GM21786 (cell line): ENCODE measurements around the gene ANKRD23.
A peak's percentile ranks its signal among the peaks of the same experiment; 100 is the strongest.
"Not testable (repeated sequence)": the region's sequence is repeated elsewhere in the genome, so short reads cannot be mapped to it uniquely, and the experiment has no call there.

Source experiments
- ATAC-seq: cut with Tn5 transposase; IDR thresholded peaks from one replicate; pipeline ENCODE4 v1.9.1; 2021; ENCODE audit not compliant: unreplicated experiment

Gene ANKRD23

GRCh38 chr2:96864343-96865091 lies 20.7 kb upstream of the ANKRD23 start:
- ATAC-seq = no peak

- no peak for ATAC-seq
Observed at GRCh38 chr2:96863575-96864342, 19.9 kb upstream of the ANKRD23 start.

- not testable (repeated sequence) for ATAC-seq
Observed at GRCh38 chr2:96863056-96863455, 19.2 kb upstream of the ANKRD23 start.

DNA sequence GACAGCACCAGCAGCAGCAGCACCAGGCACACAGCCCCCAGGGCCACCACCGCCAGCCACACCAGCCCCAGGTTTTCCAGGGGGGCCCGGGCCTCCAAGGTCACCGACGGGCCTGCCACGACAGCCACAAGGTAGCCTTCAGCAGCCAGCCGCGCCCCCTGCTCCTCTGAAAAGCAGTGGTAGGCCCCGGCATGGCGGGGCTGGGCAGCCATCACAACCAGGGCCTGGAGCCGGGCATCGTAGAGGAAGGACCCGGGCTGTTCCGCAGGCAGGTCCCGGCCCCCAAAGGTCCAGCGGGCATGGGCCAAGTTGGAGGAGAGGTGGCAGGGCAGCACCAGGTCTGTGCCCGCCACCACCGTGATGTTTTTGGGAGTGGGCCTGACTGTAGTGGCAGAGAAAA lies 17.3 kb upstream of the ANKRD23 start:
- no peak for ATAC-seq

GRCh38 chr2:96860065-96861029 lies 16.5 kb upstream of the ANKRD23 start:
- ATAC-seq = no peak

GRCh38 chr2:96859681-96860064 lies 15.9 kb upstream of the ANKRD23 start:
- ATAC-seq = no peak

GRCh38 chr2:96859099-96859649 lies 15.4 kb upstream of the ANKRD23 start:
- no peak for ATAC-seq

DNA sequence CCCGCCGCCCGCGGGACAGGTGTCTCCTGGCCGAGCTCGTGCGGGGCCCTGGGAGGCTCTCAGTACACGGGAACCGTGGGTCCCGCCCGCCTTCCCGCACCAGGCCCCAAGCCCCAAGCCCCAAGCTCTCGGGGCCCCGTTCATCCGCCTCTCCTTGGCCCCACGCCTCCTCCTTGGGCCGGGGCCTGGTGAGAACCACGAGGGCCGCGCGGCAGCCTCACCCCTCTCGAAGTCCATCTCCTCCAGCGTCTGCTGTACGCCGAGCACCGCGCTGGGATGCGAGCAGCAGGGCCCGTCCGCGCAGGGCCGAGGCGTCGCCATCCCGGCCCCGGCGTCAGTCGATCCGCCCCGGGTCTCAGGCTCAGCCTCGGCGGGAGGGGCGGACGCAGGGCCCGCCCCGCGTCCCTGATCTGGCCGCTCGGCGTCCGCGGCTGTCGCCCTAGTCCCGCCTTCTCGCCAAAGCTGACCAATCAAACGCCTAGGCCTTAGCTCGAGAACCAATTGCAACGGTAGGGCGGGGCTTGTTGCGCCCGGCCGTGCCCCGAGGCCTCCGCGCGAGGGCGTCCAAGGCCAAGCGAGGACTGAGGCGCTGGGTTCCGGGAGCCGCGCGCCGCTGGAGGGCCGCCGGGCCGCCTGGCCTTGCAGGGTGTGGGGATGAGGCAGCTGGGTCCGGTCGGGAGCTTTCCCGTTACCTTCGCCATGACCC lies 14.0 kb upstream of the ANKRD23 start, which contains the start of gene ANKRD39:
TSS of gene ANKRD39 (minus strand) at position 350 of the 706 bp plus-strand sequence. CDS start at position 321, 29 bp downstream.
- ATAC-seq = peak; percentile 91

DNA sequence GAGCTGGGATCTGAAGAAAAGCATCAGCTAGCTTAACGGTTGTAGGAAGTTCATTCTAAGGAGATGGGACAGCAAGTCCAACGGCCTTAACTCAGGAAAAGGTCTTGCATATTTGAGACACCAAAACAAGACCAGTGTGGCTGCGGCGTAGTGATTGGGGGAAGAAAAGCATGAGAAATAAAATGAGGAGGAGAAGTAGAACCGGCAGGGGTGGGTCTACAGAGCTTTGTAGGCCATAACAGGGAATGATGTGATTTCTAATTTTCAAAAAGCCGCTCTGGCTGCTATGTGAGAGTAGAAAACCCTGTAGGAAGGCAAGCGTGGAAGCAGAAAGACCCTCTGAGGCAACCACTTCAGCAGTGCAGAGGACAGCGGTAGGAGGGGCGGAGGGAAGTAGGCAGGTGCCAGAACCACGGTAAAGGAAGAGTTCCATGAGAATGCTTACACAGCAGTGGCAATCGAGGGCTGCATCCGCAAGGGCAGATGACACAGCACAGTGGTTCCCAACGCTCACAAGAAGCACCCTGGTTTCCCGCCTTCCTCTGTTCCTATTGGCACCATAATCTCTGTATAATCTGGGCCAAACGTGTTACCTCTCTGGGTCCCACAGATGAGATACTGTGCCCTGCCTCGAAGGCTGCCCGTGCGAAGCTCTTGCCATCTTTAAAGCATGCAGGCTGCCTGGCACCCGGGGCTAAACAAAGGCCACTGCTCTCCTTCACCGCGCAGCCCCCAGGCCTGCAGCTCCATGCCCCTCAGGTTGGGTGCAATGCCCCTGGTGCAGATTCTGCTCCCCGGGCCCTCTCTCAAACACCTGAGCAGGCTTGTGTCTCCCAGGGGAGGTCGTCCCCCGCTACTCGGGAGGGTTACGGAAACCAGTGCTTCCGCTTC lies 13.2 kb upstream of the ANKRD23 start:
- ATAC-seq = peak; percentile 18

GRCh38 chr2:96853321-96853720 lies 9.5 kb upstream of the ANKRD23 start:
- ATAC-seq = no peak

GRCh38 chr2:96852667-96853066 lies 8.8 kb upstream of the ANKRD23 start:
- ATAC-seq = no peak

DNA sequence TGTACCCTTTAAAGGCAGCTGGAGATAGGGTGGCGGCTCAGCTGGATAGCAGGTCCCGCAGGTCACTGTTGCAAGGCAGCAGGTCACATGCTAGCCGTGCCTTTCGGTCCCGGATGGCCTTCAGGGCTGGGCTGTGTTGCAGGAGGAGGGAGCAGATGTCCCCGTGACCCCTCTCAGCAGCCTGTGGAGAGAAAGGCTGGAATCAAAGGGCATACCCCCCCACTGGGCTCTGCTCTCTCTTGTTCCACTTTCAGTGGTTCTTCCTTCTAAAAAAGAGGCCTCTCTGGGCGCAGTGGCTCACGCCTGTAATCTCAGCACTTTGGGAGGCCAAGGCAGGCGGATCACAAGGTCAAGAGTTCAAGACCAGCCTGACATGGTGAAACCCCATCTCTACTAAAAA lies 4.4 kb upstream of the ANKRD23 start:
- no peak for ATAC-seq

DNA sequence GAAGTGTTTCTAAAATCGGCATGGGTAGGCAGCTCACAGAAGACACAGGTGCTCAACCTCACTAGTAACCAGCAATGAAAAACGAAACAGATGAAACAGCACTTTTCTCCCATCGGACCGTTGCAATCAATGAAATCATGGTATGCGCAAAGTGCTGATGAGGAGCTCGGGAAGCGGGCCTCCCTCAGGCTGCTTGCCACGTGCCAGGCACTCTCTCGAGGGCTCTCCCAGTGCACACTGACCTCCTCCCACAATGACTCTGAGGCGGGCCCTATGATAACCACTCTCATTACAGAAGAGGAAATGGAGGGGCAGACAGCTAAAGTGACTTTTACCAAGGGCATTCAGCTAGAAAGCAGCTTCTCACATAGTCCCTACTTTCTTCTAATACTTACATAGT lies 3.8 kb upstream of the ANKRD23 start:
- ATAC-seq = no peak

DNA sequence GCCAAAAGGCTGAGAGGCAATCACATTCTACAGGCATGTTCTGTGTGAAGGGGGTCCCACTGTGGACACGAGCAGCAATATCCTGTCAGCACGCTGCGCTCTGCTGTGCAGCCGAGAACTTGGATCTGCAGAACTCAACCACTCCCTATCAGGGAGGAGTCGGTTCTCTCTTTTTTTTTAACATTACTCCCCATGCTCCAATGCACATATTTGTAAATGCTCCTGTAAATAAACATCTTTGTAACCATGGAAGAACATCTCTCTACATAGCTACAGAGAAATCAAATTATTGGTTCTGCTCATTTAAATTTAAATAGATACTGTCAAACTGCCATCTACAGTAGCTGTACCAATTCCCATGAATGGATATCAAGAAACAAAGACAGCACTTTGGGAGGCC lies 3.0 kb upstream of the ANKRD23 start:
- no peak for ATAC-seq

DNA sequence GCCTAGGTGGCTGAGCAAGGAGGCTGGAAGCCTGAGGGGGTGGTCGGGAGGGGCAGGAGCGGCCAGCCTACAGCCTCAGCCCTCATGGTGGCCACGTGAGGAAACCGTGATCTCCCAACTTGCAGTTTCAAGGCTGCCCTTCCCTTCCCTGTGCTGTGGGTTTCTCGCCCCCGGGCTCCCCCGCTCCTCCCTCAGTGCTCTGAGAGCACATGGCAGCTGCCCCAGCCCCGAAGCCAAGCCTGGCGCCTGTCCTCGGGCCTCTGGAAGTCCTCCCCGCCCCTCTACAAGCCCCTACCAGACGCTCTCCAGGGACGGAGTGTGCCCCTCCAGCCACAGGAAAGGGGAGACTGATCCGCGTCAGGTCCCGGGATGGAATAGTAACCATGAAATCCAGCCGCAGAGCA lies 586 bp upstream of the ANKRD23 start:
- no peak for ATAC-seq

GRCh38 chr2:96842600-96842999 lies 1.2 kb downstream of the ANKRD23 start:
- no peak for ATAC-seq

DNA sequence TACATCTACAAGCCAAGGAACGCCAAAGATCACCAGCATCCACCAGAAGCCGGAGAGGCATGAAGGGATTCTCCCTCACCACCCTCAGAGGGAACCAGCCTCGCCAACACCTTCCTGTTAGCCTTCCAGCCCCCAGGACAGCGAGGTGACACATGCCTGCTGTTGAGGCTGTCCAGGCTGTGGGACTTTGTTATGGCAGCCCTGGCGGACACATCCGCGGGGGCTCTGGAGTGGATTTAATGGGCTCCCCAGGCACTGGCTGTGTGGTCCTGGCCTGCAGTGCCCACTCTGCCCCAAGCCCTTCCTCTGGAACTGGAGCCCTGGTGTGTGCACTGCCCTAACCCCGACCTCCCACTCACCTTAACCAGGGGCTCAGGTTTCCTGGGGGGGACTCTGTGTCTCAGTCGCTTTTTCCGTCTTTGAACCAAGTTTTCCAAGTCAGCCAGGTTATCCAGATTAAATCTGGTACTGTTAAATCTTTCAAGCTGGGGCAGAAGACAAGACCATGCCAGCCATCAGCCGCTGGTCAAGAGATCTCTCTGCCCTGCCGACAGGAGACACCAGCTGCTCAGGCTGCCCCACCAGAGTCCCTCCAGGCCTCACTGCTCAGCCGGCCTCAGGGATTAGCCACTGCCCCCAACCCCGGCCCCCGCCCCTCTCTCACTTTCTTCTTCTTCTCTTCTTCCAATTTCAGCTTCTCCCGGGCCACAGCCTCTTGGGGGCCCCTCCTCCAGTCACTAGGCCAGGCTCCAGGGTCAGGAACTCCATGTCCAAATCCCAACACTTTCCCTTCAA lies 1.9 kb downstream of the ANKRD23 start:
- ATAC-seq = no peak
